HPDE6-E6E7 (cell line): ENCODE results near the gene LSM3.

Source experiments
- DNase-seq: peaks from one replicate; pipeline ENCODE4 v3.0.0; 2011; ENCODE audit warnings: missing footprints; ENCODE audit errors: extremely low spot score

The LSM3 gene

DNA sequence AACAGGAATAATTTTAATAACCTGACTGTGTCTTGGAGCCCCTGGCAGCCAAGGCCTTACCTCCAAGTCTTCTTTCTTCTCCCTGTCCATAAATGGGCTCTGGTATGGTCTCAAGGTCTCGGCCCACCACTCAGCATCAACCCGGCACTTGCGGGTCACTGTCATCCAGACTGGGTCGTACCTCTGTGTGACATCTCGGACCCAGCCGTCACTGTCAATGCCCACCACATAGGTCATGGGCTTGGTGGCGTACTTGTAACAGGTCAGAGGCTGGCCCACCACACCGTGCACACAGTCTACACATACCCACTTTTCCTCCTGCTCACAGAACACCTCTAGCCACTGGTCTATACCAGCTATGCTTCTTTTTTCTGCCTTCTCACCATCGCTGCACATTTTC, 20.7 kb upstream of the LSM3 start:
- no peak for DNase-seq

DNA sequence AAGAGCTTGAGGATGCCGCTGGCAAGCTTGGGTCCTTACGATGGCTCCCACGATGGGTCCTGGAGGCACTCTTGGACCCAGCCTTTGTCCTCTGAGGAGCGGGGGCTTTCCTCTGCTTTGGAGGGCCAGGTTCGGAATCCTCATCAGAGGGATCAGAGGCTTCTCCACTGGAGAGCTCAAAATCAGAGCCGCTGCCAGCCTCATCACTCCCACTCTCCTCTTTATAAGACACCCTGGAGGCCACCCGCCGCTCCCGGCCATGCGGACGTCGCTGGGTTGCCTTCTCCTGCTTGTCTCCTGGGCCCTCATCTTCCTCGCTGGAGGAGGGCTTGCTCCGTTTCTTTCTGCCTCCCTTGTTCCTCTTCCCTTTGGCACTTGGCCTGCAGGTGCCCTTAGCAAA, 20.2 kb upstream of the LSM3 start:
- no peak for DNase-seq

DNA sequence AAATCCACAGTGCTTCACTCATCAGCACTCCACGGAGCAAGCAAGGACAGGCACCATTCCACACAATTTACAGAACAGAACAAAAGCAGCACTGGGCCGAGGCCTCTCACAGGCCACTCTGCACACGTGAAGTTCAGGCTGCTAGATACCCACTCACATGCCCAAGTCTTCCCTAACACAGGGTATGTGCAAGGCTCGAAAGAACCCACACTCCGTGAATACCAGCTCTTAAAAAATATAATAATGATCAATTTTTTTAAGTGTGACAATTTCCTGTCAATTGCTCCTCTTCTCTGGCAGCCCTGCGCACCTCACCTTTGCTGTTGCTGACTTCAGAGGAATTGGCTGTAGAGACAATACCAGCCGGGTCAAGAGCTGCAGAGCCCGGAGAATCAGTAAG, 19.2 kb upstream of the LSM3 start:
- DNase-seq: no peak

DNA sequence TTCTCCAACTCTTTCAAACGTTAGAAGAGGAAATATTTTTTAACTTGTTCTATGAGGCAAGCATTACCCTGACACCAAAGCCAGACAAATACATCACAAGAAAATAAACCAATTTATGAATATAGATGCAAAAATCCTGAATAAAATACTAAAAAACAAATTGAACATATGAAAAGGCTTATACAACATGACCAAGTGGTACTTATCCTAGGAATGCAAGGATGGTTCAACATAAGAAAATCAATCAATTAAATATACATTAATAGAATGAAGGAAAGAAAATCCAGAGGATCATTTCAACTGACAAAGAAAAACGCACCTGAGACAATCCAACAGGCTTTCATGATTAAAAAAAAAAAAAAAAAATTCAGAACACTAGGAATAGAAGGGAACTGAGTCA, 17.3 kb upstream of the LSM3 start:
- DNase-seq: no peak

DNA sequence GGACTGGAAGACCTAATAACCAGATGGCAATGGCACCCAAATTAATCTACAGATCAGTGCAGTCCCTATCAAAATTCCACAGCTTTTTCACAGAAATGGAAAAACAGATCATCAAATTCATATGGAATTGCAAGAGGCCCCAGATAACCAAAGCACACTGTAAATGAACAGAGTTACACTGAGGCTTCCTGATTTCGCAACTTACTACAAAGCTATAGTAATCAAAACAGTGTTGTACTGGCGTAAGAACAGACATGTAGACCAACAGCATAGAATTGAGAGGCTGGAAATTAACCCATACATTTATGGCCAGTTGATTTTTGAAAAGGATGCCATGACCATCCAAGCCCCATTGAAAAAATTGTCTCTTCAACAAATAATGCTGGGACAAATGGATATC, 16.4 kb upstream of the LSM3 start:
- DNase-seq: no peak

DNA sequence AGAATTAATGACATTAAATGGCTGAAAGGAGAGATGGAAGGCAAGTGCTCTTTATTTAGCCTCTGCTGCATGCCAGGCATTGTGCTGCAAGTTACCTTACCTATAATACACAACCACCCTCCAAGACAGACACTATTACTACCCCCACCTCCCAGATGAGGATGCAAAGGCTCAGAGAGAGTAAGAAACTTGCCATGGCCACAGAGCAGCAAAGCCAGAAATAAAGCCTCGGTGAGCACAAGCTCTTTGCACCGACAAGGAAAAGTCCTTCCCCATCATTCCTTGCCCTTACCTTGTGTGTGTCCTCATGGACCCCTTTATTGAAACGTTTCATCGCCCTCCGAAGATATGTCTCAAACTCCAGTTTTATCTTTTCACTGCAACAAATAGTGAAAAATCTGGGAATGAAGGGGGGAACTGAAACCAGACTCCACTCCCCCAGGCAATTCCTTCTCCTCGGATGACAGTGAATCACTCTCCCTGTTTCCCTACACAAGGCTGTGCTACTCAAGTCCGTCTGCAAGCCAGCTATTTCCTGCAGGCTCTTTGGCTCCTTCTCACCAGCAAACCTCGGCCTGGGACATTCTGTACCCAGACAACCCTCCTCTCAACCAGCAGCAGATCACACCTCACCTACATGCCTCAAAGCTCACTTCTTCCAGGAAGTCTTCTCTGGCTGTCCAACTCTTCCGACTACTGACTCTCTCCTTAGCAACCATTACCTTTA, 11.6 kb upstream of the LSM3 start:
- no peak for DNase-seq

DNA sequence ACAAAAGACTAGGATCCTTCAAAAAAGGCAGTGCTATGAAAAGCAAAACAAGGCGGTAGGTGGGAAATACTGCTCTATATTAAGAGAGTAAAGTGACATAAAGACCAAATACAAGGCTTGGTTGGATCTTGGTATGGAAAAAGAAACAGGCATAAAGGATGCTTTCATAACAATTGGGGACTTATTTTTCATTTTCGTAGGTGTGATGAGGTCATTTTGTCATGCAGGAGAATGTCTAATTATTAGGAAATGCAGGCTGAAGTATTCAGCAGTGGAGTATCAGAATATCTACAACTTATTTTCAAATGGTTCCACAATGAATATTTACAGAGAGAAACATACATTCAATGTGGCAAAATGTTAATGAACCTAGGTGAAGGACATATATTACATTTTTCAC, 9.2 kb upstream of the LSM3 start:
- DNase-seq: no peak

DNA sequence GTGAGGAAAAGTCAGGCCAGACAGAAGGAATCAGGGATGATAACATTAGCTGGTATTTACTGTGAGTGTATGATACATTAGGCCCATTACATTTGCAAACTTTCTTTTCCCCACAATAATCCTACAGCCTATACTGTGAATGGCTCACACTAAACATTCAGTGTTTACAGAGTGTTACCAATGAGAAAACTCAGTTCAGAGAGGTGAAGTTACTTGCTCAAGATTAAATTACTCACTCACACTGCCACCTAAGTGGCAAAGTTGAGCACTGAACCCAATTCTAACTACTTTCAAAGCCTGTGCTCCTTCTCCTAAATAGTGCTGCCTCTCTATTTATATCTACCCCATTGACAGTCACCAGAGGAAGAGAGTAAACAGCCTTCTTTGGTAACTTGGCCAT, 8.7 kb upstream of the LSM3 start:
- no peak for DNase-seq

DNA sequence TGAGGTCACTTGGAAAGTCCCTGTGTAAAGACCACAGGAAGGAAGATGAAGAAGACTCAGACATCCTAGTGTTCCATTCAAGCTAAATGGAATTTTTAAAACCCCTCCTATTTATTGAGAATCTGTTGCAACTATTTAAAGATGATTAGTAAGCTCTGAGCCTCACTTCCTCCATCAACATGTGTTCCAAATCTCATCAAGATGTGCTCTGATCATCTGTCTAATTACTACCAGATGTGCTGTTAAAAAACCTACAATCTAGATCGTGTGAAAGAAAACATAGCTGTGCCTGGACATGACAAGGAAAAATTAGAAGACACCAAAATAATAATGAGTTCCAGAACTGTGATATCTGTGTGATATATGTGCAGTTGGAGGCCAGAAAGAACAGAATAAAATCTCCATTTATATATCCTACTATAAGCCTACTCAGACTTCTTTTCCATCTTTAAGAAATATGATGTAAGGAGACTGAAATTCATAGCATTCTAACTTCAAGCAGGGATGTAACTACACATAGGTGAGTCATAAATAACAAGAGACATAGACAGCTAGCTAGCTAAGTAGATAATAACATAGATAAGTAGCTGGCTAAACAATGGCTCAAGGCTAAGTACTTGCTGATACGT, 8.0 kb upstream of the LSM3 start:
- peak; percentile 4 for DNase-seq

DNA sequence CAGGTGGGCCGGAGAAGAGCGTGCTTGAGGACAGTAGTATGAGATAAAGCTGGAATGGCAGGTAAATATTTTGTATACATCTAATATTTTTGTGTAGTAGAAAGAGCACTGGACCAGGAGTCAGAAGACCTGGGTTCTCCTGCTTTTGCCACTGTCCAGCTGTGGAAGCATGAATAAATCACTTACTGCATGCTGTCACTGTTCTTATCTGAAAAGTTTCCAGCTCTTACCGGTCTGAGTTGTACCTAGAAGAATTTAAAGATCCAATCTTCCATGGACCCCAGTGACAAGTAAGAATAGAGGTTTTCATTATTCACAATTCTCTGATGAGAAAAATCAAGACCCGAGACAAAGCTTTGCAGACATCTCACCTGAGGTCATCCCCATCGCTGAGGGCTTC, 6.1 kb upstream of the LSM3 start:
- no peak for DNase-seq

DNA sequence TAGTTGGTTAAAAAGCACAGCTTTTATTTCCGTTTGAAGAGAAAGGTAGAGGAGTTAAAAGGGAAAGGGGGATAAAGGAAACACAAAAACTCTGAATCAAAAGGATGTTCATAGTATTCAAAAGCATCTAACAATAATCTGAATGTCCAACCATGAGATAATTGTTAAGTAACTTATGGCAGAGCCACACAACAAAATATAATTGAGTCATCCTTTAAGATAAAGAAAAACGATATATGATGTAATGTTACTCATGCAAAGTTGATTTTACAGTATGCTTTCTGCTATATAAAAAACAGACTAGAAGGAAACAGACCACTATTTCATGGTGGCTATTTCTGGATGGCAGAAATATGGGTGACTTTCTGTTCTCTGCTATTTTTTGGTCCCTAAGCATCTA, 4.1 kb upstream of the LSM3 start:
- DNase-seq: no peak

DNA sequence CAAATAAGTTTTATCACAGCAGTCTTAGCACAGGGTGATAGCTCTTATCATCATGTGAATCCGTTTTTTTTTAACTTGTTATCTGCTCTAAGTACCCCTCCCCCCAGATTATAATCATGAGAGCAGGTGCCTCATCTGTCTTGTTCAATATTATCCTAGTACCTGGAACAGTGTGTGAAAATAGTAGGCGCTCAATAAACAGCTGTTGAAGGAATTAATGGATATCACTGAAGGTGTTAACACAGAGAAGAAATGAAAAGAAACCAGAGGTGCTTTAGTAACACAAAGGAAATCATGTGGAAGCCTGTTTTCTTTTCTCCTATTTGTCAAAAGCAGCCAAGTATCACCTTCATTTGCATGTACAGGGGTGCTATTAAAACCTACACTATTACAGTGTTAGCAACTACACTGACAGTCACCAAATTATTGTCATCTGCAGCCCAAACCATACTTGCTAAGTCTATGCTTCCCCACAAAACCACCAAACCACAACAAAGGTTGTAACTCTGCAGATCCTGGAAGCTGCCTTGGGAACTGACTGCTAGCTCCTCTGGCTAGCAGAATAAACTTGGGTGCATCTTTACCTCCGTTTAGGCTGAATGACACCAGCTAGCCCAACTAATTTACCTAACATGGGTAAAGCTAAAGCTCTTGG, 3.1 kb upstream of the LSM3 start:
- no peak for DNase-seq

DNA sequence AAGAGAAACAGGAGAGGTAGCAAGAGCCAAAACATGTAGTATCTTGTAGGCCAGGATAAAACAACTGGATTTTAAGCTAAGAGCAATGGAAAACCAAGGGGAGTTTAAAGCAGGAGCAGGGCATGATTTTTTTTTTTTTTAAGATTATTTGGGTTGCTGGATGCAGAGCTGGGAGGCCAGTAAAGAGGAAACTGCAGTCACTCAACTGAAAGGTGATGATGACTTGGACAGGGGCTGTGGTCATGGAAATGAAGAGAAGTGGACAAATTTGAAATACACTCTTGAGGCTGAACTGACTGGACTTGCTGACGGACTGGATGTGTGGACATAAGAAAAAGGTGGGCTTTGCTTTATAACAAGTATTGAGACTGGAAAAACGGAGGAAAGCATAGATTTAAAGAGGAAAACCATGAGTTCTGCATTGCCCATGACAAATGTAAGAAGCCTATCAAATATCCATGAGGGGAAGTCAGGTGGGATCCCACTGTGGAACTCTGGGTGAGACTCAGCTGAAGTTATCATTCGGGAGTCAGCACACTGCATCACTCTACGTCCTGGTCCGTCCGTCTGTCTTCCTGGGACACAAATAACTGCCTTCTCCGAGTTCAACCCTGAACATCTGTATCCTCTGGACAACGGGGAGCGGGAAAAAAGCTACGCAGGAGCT, 904 bp upstream of the LSM3 start:
- no peak for DNase-seq

DNA sequence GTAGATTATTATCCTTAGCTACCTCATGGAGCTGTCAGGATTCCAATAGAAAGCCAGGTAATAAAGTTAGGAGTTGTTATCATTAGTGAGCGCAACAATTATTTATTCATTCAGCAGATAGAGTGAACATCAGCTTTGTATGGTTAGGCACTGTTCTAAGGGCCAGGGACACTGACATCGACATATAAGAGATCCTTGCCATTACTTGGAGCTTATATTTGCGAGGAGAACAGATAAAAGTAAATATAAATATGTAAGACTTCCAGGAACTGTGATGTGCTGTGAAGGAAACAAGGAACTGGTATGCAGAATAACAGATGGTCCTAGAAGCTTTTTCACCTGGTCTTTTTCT, 473 bp downstream of the LSM3 start:
- DNase-seq: no peak

DNA sequence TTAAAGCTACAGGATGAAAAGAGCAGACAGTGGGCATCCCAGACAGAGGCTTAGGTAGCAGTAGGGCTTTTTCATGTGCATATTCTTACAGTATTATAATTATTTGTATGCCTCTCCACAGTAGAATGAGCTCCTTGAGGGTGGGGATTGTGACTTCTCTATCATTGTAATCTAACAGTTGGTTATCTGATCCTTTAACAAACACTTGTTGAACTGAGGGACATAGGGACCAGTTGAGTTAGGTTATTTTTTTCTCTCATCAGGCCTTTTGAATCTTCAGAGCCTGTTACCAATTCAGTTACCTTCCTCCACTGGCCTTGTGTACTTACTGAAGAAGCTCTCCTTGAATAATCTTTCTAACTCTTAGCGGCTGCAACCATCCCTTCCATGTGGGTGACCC, 1.2 kb downstream of the LSM3 start:
- DNase-seq: no peak

DNA sequence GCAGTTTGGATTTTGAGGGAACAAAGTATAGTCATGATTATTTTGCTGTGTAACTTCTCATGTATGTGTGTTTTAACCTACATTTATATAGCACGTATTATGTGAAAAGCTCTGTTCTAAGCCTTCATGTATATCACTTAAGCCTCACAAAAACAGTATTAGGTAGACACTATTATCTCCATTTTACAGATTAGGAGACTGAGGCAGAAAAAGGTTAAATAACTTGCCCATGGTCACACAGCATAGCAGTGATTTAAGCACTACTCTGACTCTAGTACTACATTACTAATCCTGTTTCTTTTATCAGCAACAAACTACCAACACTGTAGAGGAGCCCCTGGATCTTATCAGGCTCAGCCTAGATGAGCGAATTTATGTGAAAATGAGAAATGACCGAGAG, 2.6 kb downstream of the LSM3 start:
- no peak for DNase-seq

DNA sequence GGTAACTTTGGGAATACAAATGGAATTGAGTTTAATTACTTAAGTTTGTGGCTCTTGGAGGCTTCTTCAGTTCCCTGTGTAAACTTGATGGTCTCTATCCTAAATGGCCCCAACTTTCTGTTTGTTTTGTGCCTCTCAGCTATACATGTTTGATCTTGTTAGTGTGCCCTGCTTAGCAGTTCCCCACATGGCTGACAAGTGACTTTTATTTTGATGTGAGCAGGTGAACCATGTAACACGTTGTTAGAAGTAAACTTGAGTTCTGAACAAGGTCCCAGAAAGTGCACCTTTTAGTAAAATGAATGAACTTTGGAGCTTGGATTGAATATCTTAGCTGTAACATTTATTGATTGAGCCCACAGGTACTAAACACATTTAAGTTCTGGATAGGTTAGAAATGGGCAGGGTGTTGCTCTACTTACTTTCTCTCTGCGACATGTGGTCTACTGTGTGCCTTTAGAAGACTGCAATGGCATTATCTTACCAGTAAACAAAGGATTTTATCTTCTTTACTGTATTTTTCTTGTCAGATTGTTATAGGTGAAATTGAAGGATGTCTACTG, 4.5 kb downstream of the LSM3 start:
- no peak for DNase-seq

DNA sequence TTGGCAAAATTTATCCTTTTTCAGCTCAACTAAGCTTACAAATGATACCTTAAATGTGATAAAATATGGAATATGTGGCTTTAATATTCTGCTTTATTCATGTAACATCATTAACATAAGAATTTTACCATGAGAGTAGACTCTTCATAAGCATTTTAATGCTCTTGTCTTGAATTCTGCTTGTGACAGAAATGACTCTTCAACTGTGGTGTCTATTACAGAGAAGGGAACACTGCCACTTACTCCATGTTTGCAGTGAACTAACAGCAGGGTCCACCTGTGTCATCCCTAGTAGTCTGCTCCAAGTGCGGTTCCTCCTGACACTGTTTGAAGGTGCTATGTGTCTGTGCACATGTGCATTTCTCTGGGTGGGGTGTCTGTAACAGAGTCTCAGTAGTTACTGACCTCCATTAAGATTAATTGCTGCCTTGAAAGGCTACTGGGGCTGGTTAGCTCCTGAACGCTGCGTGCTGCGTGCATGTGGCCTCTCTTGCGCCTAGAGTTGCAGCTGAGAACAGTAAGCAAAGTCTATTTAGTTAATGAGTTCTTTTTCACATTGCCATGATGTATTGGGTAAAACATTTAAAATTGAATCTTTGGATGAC, 8.3 kb downstream of the LSM3 start:
- DNase-seq: no peak

DNA sequence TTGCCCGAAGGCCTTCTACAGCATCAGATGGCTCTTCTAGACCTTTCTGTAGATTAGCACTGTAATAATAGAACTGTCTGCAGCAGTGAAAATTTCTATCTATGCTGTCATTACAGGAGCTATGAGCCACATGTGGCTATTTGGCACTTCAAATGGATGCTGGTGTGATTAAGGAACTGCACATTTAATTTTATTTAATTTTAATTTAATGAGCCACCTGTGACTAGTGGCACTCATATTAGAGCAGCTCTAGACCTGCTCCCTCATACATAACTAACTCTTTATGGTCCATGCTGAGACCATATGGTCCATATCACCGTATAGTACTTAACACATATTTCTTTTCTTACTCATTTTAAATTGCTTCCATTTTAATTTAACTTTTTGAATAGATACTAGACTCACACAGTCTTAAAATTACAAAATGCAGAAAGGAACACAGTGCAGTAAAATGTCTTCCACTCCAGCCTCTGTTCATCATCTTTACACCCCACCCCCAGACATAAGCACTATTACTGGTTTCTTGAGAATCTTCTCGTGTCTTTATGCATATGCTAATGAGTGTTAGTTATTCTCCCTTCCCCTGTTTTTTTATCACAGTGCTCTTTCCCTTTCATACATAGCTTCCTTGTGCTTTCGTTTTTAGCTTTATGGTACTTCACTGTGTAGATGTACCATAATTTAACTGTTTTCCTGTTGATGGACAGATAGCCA, 9.6 kb downstream of the LSM3 start:
- no peak for DNase-seq

DNA sequence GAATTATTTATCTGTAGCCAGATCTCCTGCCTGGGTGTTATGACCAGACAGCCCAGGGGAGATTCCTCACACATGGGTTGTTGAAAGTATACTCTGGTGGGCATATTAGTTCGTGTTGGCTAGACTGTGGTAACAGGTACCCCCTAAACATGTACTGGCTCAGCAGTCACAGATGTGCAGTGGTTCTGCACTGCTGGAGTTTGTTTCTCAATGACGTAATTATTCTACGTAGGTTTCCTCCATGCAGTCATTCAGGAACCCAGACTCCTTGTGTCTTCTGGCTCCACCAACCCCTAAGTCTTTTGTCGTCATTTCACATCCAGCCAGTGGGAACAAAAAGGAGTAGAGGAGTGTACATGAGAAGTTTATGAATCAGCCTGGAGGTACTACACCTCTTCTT, 16.2 kb downstream of the LSM3 start:
- DNase-seq: no peak

DNA sequence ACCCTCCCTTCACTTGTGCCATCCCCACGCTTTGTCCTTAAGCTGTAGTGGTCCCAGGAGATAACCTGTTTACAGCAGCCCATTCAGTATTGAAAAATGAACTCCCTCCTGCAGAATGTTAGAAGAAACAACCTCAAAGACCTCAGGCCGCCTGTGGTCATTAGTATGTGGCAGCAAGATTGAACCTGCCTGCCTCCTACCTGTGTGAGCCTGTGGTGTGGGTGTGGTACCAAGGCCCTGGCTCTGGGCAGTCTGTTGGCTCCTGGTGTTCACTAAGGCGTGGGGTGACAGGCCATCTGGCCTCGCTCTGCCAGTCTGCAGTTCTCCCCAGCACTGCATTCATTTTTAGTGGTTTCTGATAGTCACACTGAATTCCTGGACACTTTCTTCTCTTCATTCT, 21.0 kb downstream of the LSM3 start:
- DNase-seq: peak; percentile 47

DNA sequence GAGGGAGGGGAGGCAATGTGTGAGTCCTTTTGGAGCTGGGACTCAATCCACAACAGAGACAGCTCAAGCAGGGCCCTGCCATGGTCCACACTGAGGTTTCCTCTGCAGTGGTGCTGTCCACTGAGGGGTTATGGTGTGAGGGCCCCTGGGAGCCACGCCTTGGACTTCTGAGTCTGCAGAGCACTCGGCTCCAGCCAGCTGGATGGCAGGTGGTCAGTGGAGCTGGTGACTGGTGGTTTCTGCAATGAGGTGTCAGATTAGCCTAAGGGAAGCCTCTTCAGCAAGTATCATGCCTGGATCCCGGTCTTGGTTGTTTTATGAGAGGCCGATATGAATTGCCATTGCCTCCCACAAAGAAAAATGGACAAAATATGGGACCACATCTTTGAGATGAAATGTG, 21.7 kb downstream of the LSM3 start:
- DNase-seq: no peak
